Measurements from ENCODE around the gene NACC2.
"Not testable (repeated sequence)": the region's sequence is repeated elsewhere in the genome, so short reads cannot be mapped to it uniquely, and the experiment has no call there.

Gene NACC2

DNA sequence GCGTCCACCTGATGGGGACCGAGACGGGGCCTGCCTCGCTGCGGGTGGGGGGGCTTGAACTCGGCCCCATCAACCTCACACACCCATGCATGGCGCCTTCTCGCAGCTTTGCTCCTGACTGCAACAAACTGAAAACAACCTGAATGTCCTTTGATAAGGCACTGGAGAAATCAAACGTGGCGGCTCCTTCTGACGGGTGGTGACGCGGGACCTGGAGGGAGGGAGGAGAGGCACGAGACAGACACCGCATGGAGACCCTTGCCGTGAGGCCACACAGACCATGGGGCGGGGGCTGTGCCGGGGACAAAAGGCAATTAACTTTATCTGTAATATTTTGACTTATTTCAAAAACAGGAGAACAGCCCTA is 48.6 kb downstream of the NACC2 start:
- DNase-seq (ENCODE audit: low read depth in 3 of 3), result no peak

DNA sequence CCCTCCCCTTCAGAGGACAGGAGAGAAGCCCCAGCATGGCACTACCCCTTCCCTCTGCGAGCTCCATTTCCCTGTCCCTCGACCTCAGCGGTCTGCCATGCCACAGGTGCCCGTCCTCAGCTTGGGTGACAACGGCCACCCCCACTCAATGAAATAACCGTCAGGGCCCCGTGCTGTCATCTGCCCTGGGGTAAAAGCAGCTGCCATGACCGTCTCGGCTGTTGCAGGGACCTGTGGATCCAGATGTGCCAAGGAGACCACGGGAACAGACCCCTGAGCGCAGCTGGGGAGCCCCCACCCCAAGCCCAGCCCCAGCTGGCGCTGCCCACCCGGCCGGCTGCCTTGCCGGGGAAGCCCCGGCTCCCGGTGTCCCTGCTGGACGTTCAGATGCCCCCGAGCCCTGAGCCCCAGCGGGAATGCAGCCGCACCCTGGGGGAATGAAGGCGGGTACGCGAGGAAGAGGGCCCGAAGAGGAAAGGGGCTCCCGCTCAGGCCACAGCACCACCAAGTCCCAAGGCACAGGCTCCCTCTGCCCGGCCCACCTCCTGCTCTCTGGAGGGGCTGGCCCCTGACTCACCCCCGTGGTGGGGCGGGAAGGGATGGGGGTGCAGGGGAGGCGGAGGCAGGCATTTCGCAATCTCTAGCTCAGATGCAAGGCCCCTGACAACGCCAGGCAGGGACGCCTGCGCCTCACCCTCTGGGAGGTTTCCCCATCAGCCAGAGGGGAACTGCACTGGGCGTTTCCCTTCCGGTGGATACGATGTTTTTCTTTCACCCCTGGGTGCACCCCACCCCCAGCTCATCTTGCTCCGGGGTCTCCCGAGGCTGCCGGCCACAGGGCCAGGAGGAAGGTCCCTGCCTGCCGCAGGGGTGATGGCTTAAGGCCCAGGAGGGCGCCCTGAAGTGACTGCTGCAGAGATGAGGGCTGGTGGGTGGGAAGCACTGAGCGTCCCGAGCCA is 49.2 kb downstream of the NACC2 start:
- no peak for DNase-seq (ENCODE audit: low read depth in 3 of 3)

DNA sequence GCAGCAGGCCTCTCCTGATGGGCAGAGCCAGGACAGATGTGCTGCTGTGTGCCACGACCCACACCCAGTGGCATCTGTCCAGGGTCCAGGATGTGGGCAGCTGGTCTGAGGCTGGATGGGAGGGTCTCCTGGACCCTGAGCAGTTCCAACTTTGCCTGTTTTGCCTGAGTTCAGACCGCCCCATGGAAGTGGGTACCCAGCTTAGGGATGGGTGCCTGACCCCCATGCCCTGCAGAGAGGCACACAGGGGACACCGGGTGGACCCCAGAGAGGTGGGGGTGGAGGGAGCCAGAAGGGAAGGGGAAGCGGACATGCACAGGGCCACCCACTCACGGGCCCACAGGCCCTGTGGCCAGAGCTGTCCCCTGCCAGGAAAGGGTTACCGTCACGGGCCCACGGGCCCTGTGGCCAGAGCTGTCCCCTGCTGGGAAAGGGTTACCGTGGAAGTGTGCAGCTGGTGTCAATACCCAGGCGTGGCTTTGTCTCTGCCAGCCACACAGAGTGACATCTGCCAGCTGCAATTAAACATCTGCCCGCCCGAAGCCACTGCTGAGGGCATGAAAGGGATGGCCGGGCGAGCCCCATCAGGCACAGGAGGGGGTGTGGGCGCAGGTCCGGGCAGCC is 50.0 kb downstream of the NACC2 start:
- no peak for DNase-seq (ENCODE audit: low read depth in 3 of 3)

GRCh38 chr9:136044207-136044970 is 50.7 kb downstream of the NACC2 start:
- DNase-seq (ENCODE audit: low read depth in 3 of 3), result no peak

- DNase-seq (ENCODE audit: low read depth in 3 of 3), result no peak
These were observed 51.6 kb downstream of the NACC2 start for GRCh38 chr9:136043441-136043991.

GRCh38 chr9:136042541-136042940 is 52.5 kb downstream of the NACC2 start:
- DNase-seq (ENCODE audit: low read depth in 3 of 3), result no peak

DNA sequence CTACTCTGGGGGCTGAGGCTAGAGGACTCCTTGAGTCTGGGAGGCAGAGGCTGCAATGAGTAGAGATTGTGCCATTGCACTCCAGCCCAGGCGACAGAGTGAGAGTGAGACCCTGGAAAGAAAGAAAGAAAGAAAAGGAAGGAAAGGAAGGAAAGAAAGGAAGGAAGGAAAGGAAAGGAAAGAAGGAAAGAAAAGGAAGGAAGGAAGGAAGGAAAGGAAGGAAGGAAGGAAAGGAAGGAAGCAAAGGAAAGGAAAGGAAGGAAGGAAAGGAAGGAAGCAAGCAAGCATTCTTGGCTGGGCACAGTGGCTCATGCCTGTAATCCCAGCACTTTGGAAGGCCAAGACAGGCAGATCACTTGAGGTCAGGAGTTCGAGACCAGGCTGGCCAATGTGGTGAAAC is 54.2 kb downstream of the NACC2 start:
- DNase-seq (ENCODE audit: low read depth in 3 of 3), result not testable (repeated sequence)

GRCh38 chr9:136039488-136039887 is 55.6 kb downstream of the NACC2 start:
- no peak for DNase-seq (ENCODE audit: low read depth in 3 of 3)

DNA sequence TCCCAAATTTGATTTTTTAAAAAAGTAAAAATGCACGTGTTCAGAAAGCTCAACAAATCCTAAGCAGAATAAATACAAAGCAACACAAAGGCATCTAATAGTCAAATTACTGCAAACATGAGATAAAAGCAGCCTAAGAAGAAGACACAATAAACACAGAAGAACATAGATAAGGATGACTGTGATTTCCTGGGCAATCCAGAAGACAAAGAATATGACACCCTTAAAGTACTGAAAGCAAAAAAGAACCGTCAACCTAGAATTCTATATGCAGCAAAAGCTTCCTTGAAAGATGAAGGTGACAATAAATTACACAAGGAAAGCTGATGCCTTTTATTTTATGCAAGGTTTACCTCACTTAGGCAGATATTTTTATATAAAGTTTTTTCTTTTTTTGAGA is 58.2 kb downstream of the NACC2 start:
- no peak for DNase-seq (ENCODE audit: low read depth in 3 of 3)

DNA sequence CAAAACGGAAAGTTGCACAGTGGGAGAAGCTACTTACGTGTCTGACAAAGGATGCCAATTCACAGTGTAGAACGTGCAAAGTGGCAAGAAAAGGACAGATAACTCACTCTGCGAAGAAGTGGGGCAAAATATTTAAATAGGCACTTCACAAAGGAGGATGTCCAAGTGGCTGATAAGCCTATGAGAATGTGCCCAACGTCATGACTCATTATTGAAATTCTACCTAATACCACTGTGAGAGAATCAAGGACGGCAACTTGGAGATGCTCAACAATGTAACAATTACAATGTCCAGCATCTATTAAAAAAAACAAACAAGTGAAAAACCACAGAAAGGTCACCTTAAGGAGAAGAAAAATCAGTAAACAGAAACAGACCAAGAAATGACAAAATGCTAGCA is 59.0 kb downstream of the NACC2 start:
- no peak for DNase-seq (ENCODE audit: low read depth in 3 of 3)

DNA sequence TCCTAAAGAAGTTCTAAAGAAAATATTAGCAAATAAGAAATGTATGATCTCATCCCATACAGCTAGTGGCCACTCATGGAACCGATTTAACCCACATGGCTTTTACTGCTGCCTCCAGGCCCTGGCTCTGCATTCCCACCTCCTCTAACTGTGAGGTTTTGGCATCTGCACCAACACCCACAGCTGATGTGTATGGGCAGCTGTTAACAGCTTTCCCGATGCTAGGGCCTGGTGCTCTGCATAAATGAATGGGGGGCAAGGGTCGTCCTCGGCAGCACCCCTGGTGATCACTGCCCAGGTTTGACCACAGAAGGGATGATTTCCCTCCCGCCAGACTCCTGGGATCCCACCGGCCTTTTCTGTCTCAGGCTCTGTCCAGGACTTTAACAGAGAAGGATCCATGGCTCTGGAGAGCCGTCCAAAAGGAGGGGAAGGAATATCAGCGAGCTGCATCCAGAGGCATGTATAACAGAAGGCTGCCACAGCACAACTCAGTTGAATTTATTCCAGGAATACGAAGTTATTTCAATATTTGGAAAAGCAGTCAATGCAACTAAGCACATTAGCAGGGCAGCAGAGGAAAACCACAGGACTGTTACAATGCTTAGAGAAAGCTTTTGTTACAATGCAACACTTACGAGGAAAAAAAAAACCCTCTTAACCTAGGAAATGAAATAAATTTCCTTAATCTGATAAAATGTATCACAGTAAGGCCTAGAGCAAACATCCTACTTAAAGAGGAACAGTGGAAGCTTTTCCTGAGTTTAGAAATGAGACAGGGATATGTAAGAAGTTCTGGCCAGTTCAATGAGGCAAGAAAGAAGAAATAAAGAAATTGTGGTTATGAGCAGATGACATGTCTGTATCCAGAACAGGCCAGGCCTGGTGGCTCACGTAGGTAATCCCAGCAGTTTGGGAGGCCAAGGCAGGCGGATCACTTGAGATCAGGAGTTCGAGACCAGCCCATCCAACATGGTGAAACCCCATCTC is 63.1 kb downstream of the NACC2 start:
- no peak for DNase-seq (ENCODE audit: low read depth in 3 of 3)

GRCh38 chr9:136031094-136031493 is 64.0 kb downstream of the NACC2 start:
- DNase-seq (ENCODE audit: low read depth in 3 of 3), result no peak

- no peak for DNase-seq (ENCODE audit: low read depth in 3 of 3)
These were observed 65.5 kb downstream of the NACC2 start for GRCh38 chr9:136029556-136029955.

GRCh38 chr9:136028760-136029470 is 66.2 kb downstream of the NACC2 start:
- DNase-seq (ENCODE audit: low read depth in 3 of 3), result no peak

- DNase-seq (ENCODE audit: low read depth in 3 of 3), result not testable (repeated sequence)
These were observed 68.2 kb downstream of the NACC2 start for GRCh38 chr9:136026943-136027289.

- no peak for DNase-seq (ENCODE audit: low read depth in 3 of 3)
These were observed 68.7 kb downstream of the NACC2 start for GRCh38 chr9:136026266-136026942.

DNA sequence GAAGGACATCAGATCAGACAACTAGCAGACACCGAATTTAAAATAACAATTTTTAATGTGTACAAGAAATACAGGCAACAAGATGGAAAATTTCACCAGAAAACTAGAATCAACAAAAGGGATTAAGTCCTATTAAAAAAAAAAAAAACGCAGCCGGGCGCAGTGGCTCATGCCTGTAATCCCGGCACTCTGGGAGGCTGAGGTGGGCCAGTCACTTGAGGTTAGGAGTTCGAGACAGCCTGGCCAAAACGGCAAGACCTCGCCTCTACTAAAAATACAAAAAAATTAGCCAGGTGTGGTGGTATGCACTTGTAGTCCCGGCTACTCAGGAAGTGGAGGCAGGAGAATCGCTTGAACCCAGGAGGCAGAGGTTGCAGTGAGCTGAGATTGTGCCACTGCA is 69.6 kb downstream of the NACC2 start:
- no peak for DNase-seq (ENCODE audit: low read depth in 3 of 3)

- DNase-seq (ENCODE audit: low read depth in 3 of 3), result no peak
These were observed 70.3 kb downstream of the NACC2 start for GRCh38 chr9:136024696-136025316.

- DNase-seq (ENCODE audit: low read depth in 3 of 3), result no peak
These were observed 70.8 kb downstream of the NACC2 start for GRCh38 chr9:136024286-136024685.
